Heart left ventricle (tissue), 16 donors: ENCODE measurements around the gene CD4. TPM values are rescaled to one million over a fixed set of nuclear protein-coding genes. Genes with fewer than 3 reads are reported as not detected.

Source experiments
- ATAC-seq, 4 donors: fragments of 200-7000 bp; cut with Tn5 transposase; one replicate each; pipeline ENCODE4 v1.9.1; 2020 to 2022; ENCODE audit warnings: moderate library complexity in 4 of 4, mild to moderate bottlenecking in 3 of 4, moderate number of reproducible peaks in 1 of 4
- DNase-seq, 5 donors: peaks; one replicate each; pipeline ENCODE4 v3.0.0-alpha.2; 2020
- H3K27ac ChIP-seq, 12 donors: fragments of 200-600 bp; sonication (generic) in 4 of 12; one replicate each; pipeline versions ENCODE4 v1.5.0 to v1.8.0; 2016 to 2022; ENCODE audit warnings: mild to moderate bottlenecking in 2 of 12
- H3K27me3 ChIP-seq, 9 donors: fragments of 200-600 bp; sonication (generic) in 2 of 9; one replicate each; pipeline versions ENCODE4 v1.5.1 to v1.8.0; 2016 to 2022; ENCODE audit warnings: mild to moderate bottlenecking in 3 of 9
- H3K36me3 ChIP-seq, 9 donors: fragments of 200-600 bp; sonication (generic) in 2 of 9; one replicate each; pipeline versions ENCODE4 v1.5.0 to v1.8.0; 2018 to 2022; ENCODE audit warnings: mild to moderate bottlenecking in 2 of 9
- H3K4me1 ChIP-seq, 12 donors: fragments of 200-600 bp; sonication (generic) in 4 of 12; one replicate each; pipeline versions ENCODE4 v1.5.0 to v1.8.0; 2016 to 2022; ENCODE audit warnings: mild to moderate bottlenecking in 3 of 12
- H3K4me3 ChIP-seq, 12 donors: fragments of 200-600 bp; sonication (generic) in 4 of 12; one replicate each; pipeline versions ENCODE4 v1.5.0 to v1.8.0; 2017 to 2022; ENCODE audit warnings: mild to moderate bottlenecking in 9 of 12, moderate library complexity in 4 of 12
- H3K9me3 ChIP-seq, 12 donors: fragments of 200-600 bp; sonication (generic) in 4 of 12; one replicate each; pipeline versions ENCODE4 v1.5.0 to v1.8.0; 2016 to 2022; ENCODE audit warnings: mild to moderate bottlenecking in 1 of 12
- POLR2A ChIP-seq, 2 donors: fragments of 450-650 bp; IDR thresholded peaks; one replicate each; pipeline ENCODE4 v1.6.1; 2017; ENCODE audit warnings: antibody characterized with exemption in 2 of 2, mild to moderate bottlenecking in 2 of 2, moderate library complexity in 2 of 2
- WGBS, 4 donors: extraction: QIAGEN DNeasy Blood & Tissue Kit in 2 of 4; methylation state at CpG; one replicate each; pipeline versions ENCODE4 v1.1.5 to v1.1.7; 2013 to 2018; 5-methylcytosine and 5-hydroxymethylcytosine counted together
- intact Hi-C, 10 donors: fragments of 100-400 bp; cut with DNase I; formaldehyde crosslinking; loops; one replicate each; pipeline versions ENCODE4 v1.11.1 to v1.14.2; 2022
- polyA plus RNA-seq, 2 donors: library from polyadenylated mRNA; stranded (reverse); fragments of 200-250 nt; gene quantifications; one replicate each; pipeline ENCODE4 v1.2.3, GENCODE V29; 2013
- total RNA-seq, 9 donors: library from RNA; depleted of rRNA in 2 of 9; stranded (reverse); fragments of >200 nt in 2 of 9; fragmentation: NEBNext Ultra II Directional in 3 of 9; extraction: Animal tissue kit (Norgen Biotek cat#: 25700) in 3 of 9; gene quantifications; one replicate each; pipeline versions ENCODE4 v1.1.0 to v1.2.4, GENCODE V29; 2016 to 2023
- TF ChIP-seq, protein P1 (sequence below), 12 donors: fragments of 200-600 bp; sonication (generic) in 4 of 12; IDR thresholded peaks; one replicate each; pipeline versions ENCODE4 v1.5.0 to v1.8.0; 2018 to 2022; ENCODE audit warnings: antibody characterized with exemption in 12 of 12, mild to moderate bottlenecking in 5 of 12
- donor health status: ischemic (EF 13 %, LVEDD 7.1; RV severe dilation, severe dysfunction).
- donor health status: healthy with polysubstance abuse.
- donor health status: DM: no; HTN: yes; CAD: no.
- donor health status: DM: no; HTN: no; CAD: no.
- donor health status: ischemic (EF 25% LVEDD 6.9; RV normal size, moderate dysfunction).
- donor health status: ischemic (EF 25% LVEDD 5.7; RV mildly dilated, moderate dysfunction).
- donor health status: healthy.
- donor health status: DM: yes; HTN: yes; CAD: no.
- donor health status: ischemic (EF 35%, LVEDD 5.7; RV mildly dilated, moderate dysfunction).
- donor health status: nonischemic (EF 11% LVEDD 7.7; RV severe dilation, severe dysfunction).
- donor health status: DM: yes; HTN: yes; CAD: no.
- donor health status: PGD.
- donor health status: ischemic (EF 29% LVEDD 5.4; RV normal size, mild dysfunction).
- donor health status: nonischemic (EF 23%, LVEDD 6.1; RV moderate dilation, normal function).

The CD4 gene
- total and polyA plus RNA-seq, 11 donors, result 1.1 to 71.9 (median 4.6) TPM

DNA sequence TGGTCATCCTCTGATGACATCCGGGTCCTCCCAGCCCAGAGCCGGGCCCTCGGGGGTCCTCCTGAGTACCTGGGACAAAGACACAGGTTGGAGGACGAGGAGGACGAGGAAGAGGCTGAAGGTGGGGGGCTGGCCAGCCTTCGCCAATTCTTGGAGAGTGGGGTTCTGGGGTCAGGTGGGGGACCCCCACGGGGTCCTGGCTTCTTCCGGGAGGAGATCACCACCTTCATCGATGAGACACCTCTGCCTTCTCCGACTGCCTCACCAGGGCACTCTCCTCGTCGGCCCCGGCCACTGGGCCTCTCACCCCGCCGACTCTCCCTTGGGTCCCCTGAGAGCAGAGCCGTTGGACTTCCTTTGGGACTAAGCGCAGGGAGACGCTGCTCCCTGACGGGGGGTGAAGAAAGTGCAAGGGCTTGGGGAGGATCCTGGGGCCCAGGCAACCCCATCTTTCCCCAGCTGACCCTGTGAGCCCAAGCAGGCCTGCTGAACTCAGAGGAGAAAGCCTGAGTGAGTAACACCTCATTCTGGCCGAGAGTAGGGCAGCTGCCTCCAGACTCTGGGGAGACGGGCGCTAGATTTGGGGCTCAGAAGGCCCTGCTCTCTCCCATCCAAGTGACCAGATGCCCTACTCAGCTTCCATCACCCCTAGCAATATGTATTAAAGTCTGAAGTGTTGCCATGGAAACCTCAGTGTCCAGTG is 37.6 kb downstream of the CD4 start:
- Histone ChIP-seq H3K9me3 (no peaks in the 10 kb centered on the region), H3K27ac (peak overlapping the region in 8 of 12 donors; percentile 11 to 71 (median 43)), H3K27me3 (peaks cover 0 to 20% (median 0%) of the 10 kb centered on the region in 9 donors), H3K36me3 (peaks cover 0 to 13% (median 0%) of the 10 kb centered on the region in 9 donors), H3K4me3 (peak overlapping the region in 1 of 12 donors; percentile 19), H3K4me1 (peaks cover 0 to 45% (median 22%) of the 10 kb centered on the region in 12 donors)
- no peak for ATAC-seq
- TF ChIP-seq POLR2A (IDR thresholded peaks at IDR 0.05), result no peak
- TF ChIP-seq, protein P1, sequence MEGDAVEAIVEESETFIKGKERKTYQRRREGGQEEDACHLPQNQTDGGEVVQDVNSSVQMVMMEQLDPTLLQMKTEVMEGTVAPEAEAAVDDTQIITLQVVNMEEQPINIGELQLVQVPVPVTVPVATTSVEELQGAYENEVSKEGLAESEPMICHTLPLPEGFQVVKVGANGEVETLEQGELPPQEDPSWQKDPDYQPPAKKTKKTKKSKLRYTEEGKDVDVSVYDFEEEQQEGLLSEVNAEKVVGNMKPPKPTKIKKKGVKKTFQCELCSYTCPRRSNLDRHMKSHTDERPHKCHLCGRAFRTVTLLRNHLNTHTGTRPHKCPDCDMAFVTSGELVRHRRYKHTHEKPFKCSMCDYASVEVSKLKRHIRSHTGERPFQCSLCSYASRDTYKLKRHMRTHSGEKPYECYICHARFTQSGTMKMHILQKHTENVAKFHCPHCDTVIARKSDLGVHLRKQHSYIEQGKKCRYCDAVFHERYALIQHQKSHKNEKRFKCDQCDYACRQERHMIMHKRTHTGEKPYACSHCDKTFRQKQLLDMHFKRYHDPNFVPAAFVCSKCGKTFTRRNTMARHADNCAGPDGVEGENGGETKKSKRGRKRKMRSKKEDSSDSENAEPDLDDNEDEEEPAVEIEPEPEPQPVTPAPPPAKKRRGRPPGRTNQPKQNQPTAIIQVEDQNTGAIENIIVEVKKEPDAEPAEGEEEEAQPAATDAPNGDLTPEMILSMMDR (IDR thresholded peaks at IDR 0.05), result no peak
- 73 to 80% (median 77%) methylated on average over 21 to 22 of the region's 22 CpGs for WGBS, 4 donors
- peak in 1 of 5 donors; percentile 33 for DNase-seq
- intact Hi-C loops, result loop anchor here (5.0 to 10.0 kb wide), 5 partner anchors 52 to 212 kb away; partner anchors contain the start of genes MLF2 (in 6 of the 10) and LAG3 (in 1 of the 10)

DNA sequence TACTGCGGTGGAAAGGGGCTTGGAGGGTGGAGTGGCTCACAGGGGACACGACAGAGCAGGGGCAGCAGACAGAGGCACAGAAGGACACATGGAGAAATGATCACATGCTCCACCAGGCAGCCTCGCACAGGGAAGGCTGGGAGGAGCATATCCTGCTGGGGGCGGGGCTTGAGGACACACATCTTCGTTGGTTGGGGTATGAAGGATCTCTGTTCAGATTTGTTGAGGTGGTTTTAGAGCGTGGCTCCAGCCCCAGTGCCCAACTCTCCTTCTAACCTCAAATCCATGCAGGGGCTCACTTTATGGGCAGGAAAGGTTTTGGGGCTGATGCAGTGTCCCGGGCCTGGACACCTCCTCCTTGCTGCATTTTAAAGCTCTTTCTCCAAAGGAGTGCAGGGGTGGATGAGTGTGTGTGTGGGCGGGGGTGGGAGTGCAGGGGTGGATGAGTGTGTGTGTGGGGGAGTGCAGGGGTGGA is 38.1 kb downstream of the CD4 start:
- peaks cover 0 to 19% (median 0%) of the 10 kb centered on the region in 9 donors for H3K36me3 ChIP-seq
- no peaks in the 10 kb centered on the region for H3K9me3 ChIP-seq
- intact Hi-C loops, result loop anchor here (5.0 to 10.0 kb wide), 5 partner anchors 53 to 213 kb away; partner anchors contain the start of genes MLF2 (in 6 of the 10) and LAG3 (in 1 of the 10)
- WGBS, 4 donors, result 8 to 21% (median 15%) methylated on average over 6 to 8 of the region's 8 CpGs
- peak overlapping the region in 8 of 12 donors; percentile 11 to 71 (median 43) for H3K27ac ChIP-seq
- peak overlapping the region in 3 of 12 donors; percentile 19 to 78 (median 34) for H3K4me3 ChIP-seq
- peak; percentile 43 to 64 (median 54) for ATAC-seq
- peaks cover 0 to 39% (median 17%) of the 10 kb centered on the region in 12 donors for H3K4me1 ChIP-seq
- peak; percentile 85 to 92 (median 87) for DNase-seq
- TF ChIP-seq POLR2A (IDR thresholded peaks at IDR 0.05), result no peak
- TF ChIP-seq, protein P1 (IDR thresholded peaks at IDR 0.05), result no peak
- peaks cover 0 to 14% (median 0%) of the 10 kb centered on the region in 9 donors for H3K27me3 ChIP-seq

DNA sequence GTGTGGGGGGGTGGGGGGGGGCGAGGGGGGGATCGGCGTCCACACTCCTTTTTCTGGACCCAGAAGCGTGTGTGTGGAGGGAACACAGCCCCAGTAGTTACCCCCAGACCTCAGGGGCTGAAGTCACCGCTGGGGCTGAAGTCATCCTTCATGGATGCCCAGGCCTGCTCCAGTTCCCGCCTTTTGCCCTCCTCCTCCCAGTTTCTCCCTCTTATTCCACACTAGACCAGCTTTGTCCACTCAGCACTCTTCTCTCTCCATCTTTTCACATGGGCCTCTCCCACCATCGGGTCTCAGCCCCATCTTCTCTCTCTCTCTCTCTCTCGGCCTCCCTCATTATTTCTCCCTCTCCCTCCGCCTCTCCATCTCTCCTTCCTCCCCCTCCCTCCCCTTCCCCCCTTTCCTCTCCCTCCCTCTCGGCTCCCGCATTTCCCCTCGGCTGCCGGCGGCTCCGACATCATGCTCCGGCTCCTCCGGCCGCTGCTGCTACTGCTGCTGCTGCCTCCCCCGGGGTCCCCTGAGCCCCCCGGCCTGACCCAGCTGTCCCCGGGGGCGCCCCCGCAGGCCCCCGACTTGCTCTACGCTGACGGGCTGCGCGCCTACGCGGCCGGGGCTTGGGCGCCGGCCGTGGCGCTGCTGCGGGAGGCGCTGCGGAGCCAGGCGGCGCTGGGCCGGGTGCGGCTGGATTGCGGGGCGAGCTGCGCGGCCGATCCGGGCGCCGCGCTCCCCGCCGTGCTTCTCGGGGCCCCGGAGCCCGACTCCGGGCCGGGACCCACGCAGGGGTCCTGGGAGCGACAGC is 38.9 kb downstream of the CD4 start, which contains the start of gene P3H3:
Gene P3H3, plus strand, starts transcription at position 426 of the 799 bp plus-strand sequence. Its CDS starts 34 bp downstream, at position 460.
- no peak for TF ChIP-seq POLR2A (IDR thresholded peaks at IDR 0.05)
- TF ChIP-seq, protein P1 (IDR thresholded peaks at IDR 0.05), result peak in 3 of 12 donors; percentile 4 to 13 (median 11)

More for the DNA sequence above, 38.9 kb downstream of the CD4 start, which contains the start of gene P3H3:
- Histone ChIP-seq H3K27ac (peak within 1 kb of the TSS; percentile 65 to 92 (median 85)), H3K27me3 (peaks cover 0 to 14% (median 0%) of the 10 kb centered on the region in 9 donors), H3K4me3 (peak within 1 kb of the TSS; percentile 62 to 92 (median 78)), H3K36me3 (peaks cover 0 to 23% (median 0%) of the 10 kb centered on the region in 9 donors), H3K4me1 (peaks cover 0 to 37% (median 17%) of the 10 kb centered on the region in 12 donors), H3K9me3 (no peaks in the 10 kb centered on the region)
- intact Hi-C loops, result loop anchor here (5.0 to 10.0 kb wide), 5 partner anchors 53 to 213 kb away; partner anchors contain the start of genes MLF2 (in 6 of the 10) and LAG3 (in 1 of the 10)
- WGBS, 4 donors, result 1 to 3% (median 2%) methylated on average over 18 to 60 of the region's 60 CpGs
- peak in 2 of 4 donors; percentile 0 to 9 for ATAC-seq
- peak in 1 of 5 donors; percentile 51 for DNase-seq
